Esophagus (tissue), 2 donors: ENCODE data around the gene LAMC2. TPM values are rescaled to one million over a fixed set of nuclear protein-coding genes. Genes with fewer than 3 reads are reported as not detected.

Source experiments
- H3K27ac ChIP-seq, 2 donors: one replicate each; pipeline ENCODE4 v1.5.1; 2013; ENCODE audit warnings: low read depth in 2 of 2, mild to moderate bottlenecking in 2 of 2, inconsistent platforms in 1 of 2, low read length in 1 of 2, moderate library complexity in 1 of 2
- H3K27me3 ChIP-seq, 2 donors: one replicate each; pipeline ENCODE4 v1.6.1; 2013; ENCODE audit warnings: low read length in 2 of 2, control low read depth in 1 of 2, mild to moderate bottlenecking in 1 of 2; ENCODE audit not compliant: insufficient read depth in 2 of 2, control insufficient read depth in 1 of 2
- H3K36me3 ChIP-seq, 2 donors: one replicate each; pipeline ENCODE4 v1.6.1; 2013; ENCODE audit warnings: low read length in 1 of 2; ENCODE audit not compliant: control insufficient read depth in 2 of 2, insufficient read depth in 2 of 2
- H3K4me1 ChIP-seq, 2 donors: one replicate each; pipeline ENCODE4 v1.6.1; 2013; ENCODE audit warnings: low read length in 1 of 2; ENCODE audit not compliant: control insufficient read depth in 2 of 2, insufficient read depth in 2 of 2
- H3K4me3 ChIP-seq, 2 donors: one replicate each; pipeline ENCODE4 v1.5.1; 2013; ENCODE audit warnings: low read length in 2 of 2, mild to moderate bottlenecking in 2 of 2, low read depth in 1 of 2, moderate library complexity in 1 of 2
- H3K9me3 ChIP-seq, 2 donors: one replicate each; pipeline ENCODE4 v1.6.1; 2013; ENCODE audit warnings: mild to moderate bottlenecking in 2 of 2, low read depth in 1 of 2, low read length in 1 of 2, moderate library complexity in 1 of 2; ENCODE audit not compliant: control insufficient read depth in 2 of 2, insufficient read depth in 1 of 2
- WGBS, 2 donors: extraction: QIAGEN DNeasy Blood & Tissue Kit; methylation state at CpG; one replicate each; pipeline ENCODE4 v1.1.7; 2013; 5-methylcytosine and 5-hydroxymethylcytosine counted together
- polyA plus RNA-seq, 2 donors: library from polyadenylated mRNA; stranded (reverse); fragments of 200-250 nt; gene quantifications; one replicate each; pipeline ENCODE4 v1.2.3, GENCODE V29; 2013
- donor health status: healthy with polysubstance abuse.
- donor health status: Bipolar disorder and iron deficiency.

The LAMC2 gene
- polyA plus RNA-seq, 2 donors = 4.2 to 4.3 TPM

- H3K36me3 ChIP-seq = no peaks in the 10 kb centered on the region
Measured at GRCh38 chr1:183293241-183293640, 107.2 kb downstream of the LAMC2 start.

DNA sequence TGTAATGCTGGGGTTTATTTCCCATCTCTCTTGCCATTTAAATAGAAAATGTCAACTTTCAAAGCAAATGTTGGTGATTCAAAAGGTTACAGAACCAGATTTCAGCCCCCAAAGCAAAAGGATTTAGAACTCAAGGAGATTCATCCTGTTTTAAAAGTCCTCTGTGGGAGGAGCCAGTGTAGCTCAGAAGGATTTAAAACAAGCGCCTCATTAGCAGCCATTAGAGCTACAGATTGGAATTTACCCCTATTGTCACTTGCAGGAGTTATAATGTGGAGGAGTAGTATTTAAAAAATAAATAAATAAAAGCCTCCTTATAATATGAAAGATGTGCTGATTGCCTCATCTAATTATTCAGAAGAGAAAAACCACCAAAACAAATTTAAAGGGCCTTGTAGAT is 107.8 kb downstream of the LAMC2 start:
- H3K4me3 ChIP-seq = no peak overlapping the region
- no peaks in the 10 kb centered on the region for H3K9me3 ChIP-seq
- no peak overlapping the region for H3K27ac ChIP-seq
- WGBS, 2 donors = 86 to 88% methylated on average over 1 of the region's 1 CpG
- H3K4me1 ChIP-seq = no peaks in the 10 kb centered on the region
- no peaks in the 10 kb centered on the region for H3K27me3 ChIP-seq
- no peaks in the 10 kb centered on the region for H3K36me3 ChIP-seq

More at GRCh38 chr1:183293241-183293640, 107.2 kb downstream of the LAMC2 start:
- H3K27ac ChIP-seq = no peak overlapping the region
- no peaks in the 10 kb centered on the region for H3K9me3 ChIP-seq
- WGBS, 2 donors = 60 to 71% methylated on average over 9 of the region's 9 CpGs
- no peak overlapping the region for H3K4me3 ChIP-seq
- H3K27me3 ChIP-seq = no peaks in the 10 kb centered on the region
- no peaks in the 10 kb centered on the region for H3K4me1 ChIP-seq

Other genes with a start within 250 kb of the LAMC2 start
- gene SHCBP1L, start 233.1 kb upstream of the LAMC2 start, polyA plus RNA-seq = not detected
- 10 to 100 TPM in 1 of 2 donors, 1 to 10 TPM in 1; 7.0 to 17.6 TPM for gene LAMC1, start 162.8 kb upstream of the LAMC2 start, polyA plus RNA-seq
- gene NMNAT2, start 232.1 kb downstream of the LAMC2 start, polyA plus RNA-seq = under 1 TPM; 0.06 to 0.12 TPM